ENCODE measurements around the gene HES5. TPM values are rescaled to one million over a fixed set of nuclear protein-coding genes. Genes with fewer than 3 reads are reported as not detected.
A peak's percentile ranks its signal among the peaks of the same experiment; 100 is the strongest.

The HES5 gene
- total and polyA plus RNA-seq, 2 experiments from 2014 or later: 0.16 to 0.21 TPM

DNA sequence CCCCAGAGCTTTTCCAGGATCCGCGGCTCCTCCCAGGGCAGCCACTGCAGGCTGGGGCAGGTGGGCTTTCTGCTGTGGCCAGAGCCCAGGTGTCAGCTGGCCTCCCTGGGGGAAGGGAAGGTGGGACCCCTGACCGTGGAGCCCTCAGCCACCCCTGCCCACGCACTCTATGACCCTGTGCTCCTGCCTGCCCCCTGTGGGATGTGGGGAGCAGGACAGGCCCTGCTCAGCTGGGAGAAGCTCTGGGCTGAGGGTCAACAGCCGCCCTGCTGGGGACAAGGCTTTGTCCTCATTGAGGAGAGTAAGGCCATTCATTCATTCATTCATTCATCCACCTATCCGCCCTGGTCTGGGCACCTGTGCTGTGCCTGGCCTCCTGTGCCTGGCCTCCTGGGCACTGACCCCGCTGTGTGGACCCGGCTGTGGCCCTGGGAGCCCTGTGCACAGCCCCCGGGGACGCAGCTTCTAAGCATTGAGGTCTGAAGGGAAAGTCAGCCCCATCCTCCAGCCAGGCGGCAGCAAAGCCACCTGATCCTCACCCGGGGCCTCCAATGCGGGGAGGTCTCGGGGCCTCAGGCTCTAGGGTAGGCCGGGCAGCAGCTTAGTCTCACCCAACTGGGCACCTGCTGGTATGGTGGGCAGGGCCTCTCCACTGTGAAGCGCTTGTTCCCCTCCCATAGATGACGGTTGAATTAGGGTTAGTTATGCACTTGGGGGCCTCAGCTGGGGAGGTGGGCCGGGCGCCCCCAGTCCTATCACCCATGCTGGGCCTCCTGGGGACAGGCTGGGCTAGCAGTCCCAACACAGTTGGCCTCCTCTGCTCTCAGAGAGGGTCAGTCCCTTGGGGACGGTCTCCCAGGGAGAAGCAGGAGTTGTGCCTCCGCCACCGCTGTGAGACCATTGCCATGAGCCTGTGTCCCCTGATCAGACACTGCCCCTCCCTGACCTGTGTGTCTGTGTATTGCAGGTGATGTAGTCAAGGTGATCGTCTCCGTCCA lies 32.1 kb upstream of the HES5 start:
- TF ChIP-seq, protein P1, sequence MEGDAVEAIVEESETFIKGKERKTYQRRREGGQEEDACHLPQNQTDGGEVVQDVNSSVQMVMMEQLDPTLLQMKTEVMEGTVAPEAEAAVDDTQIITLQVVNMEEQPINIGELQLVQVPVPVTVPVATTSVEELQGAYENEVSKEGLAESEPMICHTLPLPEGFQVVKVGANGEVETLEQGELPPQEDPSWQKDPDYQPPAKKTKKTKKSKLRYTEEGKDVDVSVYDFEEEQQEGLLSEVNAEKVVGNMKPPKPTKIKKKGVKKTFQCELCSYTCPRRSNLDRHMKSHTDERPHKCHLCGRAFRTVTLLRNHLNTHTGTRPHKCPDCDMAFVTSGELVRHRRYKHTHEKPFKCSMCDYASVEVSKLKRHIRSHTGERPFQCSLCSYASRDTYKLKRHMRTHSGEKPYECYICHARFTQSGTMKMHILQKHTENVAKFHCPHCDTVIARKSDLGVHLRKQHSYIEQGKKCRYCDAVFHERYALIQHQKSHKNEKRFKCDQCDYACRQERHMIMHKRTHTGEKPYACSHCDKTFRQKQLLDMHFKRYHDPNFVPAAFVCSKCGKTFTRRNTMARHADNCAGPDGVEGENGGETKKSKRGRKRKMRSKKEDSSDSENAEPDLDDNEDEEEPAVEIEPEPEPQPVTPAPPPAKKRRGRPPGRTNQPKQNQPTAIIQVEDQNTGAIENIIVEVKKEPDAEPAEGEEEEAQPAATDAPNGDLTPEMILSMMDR (conservative IDR thresholded peaks at IDR 0.05; ENCODE audit: low read depth in 2 of 2): peak; percentile 58 to 64
- TF ChIP-seq, protein P2, sequence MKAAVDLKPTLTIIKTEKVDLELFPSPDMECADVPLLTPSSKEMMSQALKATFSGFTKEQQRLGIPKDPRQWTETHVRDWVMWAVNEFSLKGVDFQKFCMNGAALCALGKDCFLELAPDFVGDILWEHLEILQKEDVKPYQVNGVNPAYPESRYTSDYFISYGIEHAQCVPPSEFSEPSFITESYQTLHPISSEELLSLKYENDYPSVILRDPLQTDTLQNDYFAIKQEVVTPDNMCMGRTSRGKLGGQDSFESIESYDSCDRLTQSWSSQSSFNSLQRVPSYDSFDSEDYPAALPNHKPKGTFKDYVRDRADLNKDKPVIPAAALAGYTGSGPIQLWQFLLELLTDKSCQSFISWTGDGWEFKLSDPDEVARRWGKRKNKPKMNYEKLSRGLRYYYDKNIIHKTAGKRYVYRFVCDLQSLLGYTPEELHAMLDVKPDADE (IDR thresholded peaks at IDR 0.05): no peak
- Histone ChIP-seq H3K27me3 (ENCODE audit: insufficient read depth) (no peaks in the 10 kb centered on the region), H3K27ac (ENCODE audit: low read depth) (no peak overlapping the region), H3K36me3 (ENCODE audit: insufficient read depth) (no peaks in the 10 kb centered on the region), H4K20me1 (replicated peaks; ENCODE audit: insufficient read depth) (no peaks in the 10 kb centered on the region), H3K4me3 (no peak overlapping the region), H3K4me2 (no peak overlapping the region), H3K4me1 (ENCODE audit: insufficient read depth) (no peaks in the 10 kb centered on the region), H3F3A (replicated peaks; ENCODE audit: low read depth) (no peaks in the 10 kb centered on the region), H2AFZ (no peak overlapping the region), H3K9me2 (ENCODE audit: insufficient read depth) (no peaks in the 10 kb centered on the region), H3K79me2 (replicated peaks; ENCODE audit: insufficient read depth) (no peaks in the 10 kb centered on the region)
- peaks cover 3% of the 10 kb centered on the region for H3K4me1 Mint-ChIP-seq
- H3K27ac Mint-ChIP-seq: no peak overlapping the region
- no peak overlapping the region for H3K4me3 Mint-ChIP-seq
- peak; percentile 61 for DNase-seq (ENCODE audit: low spot score)
- no peaks in the 10 kb centered on the region; the same call in 2 of the 3 replicates for H3K36me3 Mint-ChIP-seq (ENCODE audit: low read depth)
- no peaks in the 10 kb centered on the region for H3K9me3 Mint-ChIP-seq
- peak; percentile 78 for ATAC-seq
- H3K27me3 Mint-ChIP-seq (ENCODE audit: insufficient read depth, low read depth, poor library complexity): peaks cover 13% of the 10 kb centered on the region

DNA sequence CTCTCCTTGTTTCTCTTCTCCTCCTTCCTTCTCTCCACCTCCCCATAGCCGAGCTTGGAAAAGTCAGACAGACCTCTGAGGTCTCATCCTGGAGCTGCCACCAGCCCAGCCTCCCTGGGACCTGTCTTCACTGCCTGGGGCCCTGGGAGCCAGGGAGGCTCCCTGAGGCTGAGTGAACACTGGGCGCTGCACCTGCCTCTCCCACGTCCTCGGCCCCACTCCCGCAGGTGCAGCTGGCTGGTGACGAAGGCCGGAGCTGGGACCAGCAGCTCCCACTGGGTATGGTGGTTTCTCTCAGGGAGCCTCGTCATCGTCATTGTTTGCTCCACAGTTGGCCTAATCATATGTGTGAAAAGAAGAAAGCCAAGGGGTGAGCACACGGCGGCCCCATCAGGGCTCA lies 31.4 kb upstream of the HES5 start:
- H3K27ac Mint-ChIP-seq: no peak overlapping the region
- no peak overlapping the region for H3K4me3 Mint-ChIP-seq
- H3K27me3 Mint-ChIP-seq (ENCODE audit: insufficient read depth, low read depth, poor library complexity): peaks cover 13% of the 10 kb centered on the region
- Histone ChIP-seq H3K4me3 (no peak overlapping the region), H3K4me2 (no peak overlapping the region), H3K79me2 (replicated peaks; ENCODE audit: insufficient read depth) (no peaks in the 10 kb centered on the region), H3K27me3 (ENCODE audit: insufficient read depth) (no peaks in the 10 kb centered on the region), H4K20me1 (replicated peaks; ENCODE audit: insufficient read depth) (no peaks in the 10 kb centered on the region), H3F3A (replicated peaks; ENCODE audit: low read depth) (no peaks in the 10 kb centered on the region), H3K36me3 (ENCODE audit: insufficient read depth) (no peaks in the 10 kb centered on the region), H3K9me2 (ENCODE audit: insufficient read depth) (no peaks in the 10 kb centered on the region), H3K27ac (ENCODE audit: low read depth) (no peak overlapping the region), H2AFZ (no peak overlapping the region), H3K4me1 (ENCODE audit: insufficient read depth) (no peaks in the 10 kb centered on the region)
- ATAC-seq: no peak
- H3K9me3 Mint-ChIP-seq: no peaks in the 10 kb centered on the region
- DNase-seq (ENCODE audit: low spot score): no peak
- no peak for TF ChIP-seq ZNF114 (CRISPR knock-in tag; IDR thresholded peaks at IDR 0.05)
- no peak for TF ChIP-seq NANOG (IDR thresholded peaks at IDR 0.05; ENCODE audit: borderline replicate concordance)
- no peak for TF ChIP-seq ZNF331 (CRISPR knock-in tag; IDR thresholded peaks at IDR 0.05; ENCODE audit: low read depth)
- TF ChIP-seq CREB1 (CRISPR knock-in tag; IDR thresholded peaks at IDR 0.05; ENCODE audit: low read depth): no peak
- TF ChIP-seq EZH2phosphoT487 (IDR thresholded peaks at IDR 0.05; ENCODE audit: unreplicated experiment): no peak
- TF ChIP-seq, protein P3, sequence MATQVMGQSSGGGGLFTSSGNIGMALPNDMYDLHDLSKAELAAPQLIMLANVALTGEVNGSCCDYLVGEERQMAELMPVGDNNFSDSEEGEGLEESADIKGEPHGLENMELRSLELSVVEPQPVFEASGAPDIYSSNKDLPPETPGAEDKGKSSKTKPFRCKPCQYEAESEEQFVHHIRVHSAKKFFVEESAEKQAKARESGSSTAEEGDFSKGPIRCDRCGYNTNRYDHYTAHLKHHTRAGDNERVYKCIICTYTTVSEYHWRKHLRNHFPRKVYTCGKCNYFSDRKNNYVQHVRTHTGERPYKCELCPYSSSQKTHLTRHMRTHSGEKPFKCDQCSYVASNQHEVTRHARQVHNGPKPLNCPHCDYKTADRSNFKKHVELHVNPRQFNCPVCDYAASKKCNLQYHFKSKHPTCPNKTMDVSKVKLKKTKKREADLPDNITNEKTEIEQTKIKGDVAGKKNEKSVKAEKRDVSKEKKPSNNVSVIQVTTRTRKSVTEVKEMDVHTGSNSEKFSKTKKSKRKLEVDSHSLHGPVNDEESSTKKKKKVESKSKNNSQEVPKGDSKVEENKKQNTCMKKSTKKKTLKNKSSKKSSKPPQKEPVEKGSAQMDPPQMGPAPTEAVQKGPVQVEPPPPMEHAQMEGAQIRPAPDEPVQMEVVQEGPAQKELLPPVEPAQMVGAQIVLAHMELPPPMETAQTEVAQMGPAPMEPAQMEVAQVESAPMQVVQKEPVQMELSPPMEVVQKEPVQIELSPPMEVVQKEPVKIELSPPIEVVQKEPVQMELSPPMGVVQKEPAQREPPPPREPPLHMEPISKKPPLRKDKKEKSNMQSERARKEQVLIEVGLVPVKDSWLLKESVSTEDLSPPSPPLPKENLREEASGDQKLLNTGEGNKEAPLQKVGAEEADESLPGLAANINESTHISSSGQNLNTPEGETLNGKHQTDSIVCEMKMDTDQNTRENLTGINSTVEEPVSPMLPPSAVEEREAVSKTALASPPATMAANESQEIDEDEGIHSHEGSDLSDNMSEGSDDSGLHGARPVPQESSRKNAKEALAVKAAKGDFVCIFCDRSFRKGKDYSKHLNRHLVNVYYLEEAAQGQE (IDR thresholded peaks at IDR 0.05; ENCODE audit: unreplicated experiment): no peak
- H3K36me3 Mint-ChIP-seq (ENCODE audit: low read depth): no peaks in the 10 kb centered on the region; the same call in 2 of the 3 replicates
- peaks cover 5% of the 10 kb centered on the region for H3K4me1 Mint-ChIP-seq
